ENCODE measurements around the gene ATP2A2. TPM values are rescaled to one million over a fixed set of nuclear protein-coding genes. Genes with fewer than 3 reads are reported as not detected.

The ATP2A2 gene
- total and polyA plus RNA-seq, 2 experiments from 2014 or later: 47.2 to 225 TPM

DNA sequence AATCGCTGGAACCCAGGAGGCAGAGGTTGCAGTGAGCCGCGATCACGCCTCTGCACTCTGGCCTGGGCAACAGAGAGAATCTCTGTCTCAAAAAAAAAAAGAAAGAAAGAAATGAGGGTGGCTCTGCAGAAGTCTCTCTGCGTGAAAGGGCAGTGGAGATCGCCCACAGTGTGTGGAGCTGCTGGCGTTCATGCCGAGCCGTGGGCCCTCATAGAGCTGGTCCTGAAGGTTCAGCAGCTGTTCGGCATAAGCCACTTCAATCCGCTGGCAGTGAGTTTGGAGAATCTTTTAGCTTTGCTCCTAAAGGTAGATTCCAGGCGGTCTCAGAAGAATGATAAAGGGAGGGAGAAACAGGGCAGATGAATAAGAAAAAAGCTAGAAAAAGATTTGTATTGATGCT lies 36.7 kb upstream of the ATP2A2 start:
- Histone ChIP-seq H3K4me3 (no peak overlapping the region), H3K4me2 (peak overlapping the region; percentile 58), H3K4me1 (ENCODE audit: insufficient read depth) (peaks cover 5% of the 10 kb centered on the region; the same call in 1 of the 2 replicates), H3F3A (replicated peaks; ENCODE audit: low read depth) (peaks cover 4% of the 10 kb centered on the region; the same call in 1 of the 2 replicates), H2AFZ (no peak overlapping the region), H4K20me1 (replicated peaks; ENCODE audit: insufficient read depth) (no peaks in the 10 kb centered on the region), H3K79me2 (replicated peaks; ENCODE audit: insufficient read depth) (no peaks in the 10 kb centered on the region), H3K36me3 (ENCODE audit: insufficient read depth) (no peaks in the 10 kb centered on the region), H3K27me3 (ENCODE audit: insufficient read depth) (no peaks in the 10 kb centered on the region), H3K9me2 (ENCODE audit: insufficient read depth) (0 out of 2 replicates have a peak, but pooled peaks cover 3% of the 10 kb centered on the region), H3K27ac (ENCODE audit: low read depth) (peak overlapping the region; percentile 60; the same call in 1 of the 2 replicates)
- no peak overlapping the region for H3K4me3 Mint-ChIP-seq
- no peak overlapping the region for H3K27ac Mint-ChIP-seq
- H3K9me3 Mint-ChIP-seq: no peaks in the 10 kb centered on the region
- no peak for DNase-seq (ENCODE audit: low spot score)
- H3K27me3 Mint-ChIP-seq (ENCODE audit: insufficient read depth, low read depth, poor library complexity): peaks cover 15% of the 10 kb centered on the region
- ATAC-seq: no peak
- no peaks in the 10 kb centered on the region for H3K36me3 Mint-ChIP-seq (ENCODE audit: low read depth)
- H3K4me1 Mint-ChIP-seq: peaks cover 25% of the 10 kb centered on the region
- TF ChIP-seq, protein P1, sequence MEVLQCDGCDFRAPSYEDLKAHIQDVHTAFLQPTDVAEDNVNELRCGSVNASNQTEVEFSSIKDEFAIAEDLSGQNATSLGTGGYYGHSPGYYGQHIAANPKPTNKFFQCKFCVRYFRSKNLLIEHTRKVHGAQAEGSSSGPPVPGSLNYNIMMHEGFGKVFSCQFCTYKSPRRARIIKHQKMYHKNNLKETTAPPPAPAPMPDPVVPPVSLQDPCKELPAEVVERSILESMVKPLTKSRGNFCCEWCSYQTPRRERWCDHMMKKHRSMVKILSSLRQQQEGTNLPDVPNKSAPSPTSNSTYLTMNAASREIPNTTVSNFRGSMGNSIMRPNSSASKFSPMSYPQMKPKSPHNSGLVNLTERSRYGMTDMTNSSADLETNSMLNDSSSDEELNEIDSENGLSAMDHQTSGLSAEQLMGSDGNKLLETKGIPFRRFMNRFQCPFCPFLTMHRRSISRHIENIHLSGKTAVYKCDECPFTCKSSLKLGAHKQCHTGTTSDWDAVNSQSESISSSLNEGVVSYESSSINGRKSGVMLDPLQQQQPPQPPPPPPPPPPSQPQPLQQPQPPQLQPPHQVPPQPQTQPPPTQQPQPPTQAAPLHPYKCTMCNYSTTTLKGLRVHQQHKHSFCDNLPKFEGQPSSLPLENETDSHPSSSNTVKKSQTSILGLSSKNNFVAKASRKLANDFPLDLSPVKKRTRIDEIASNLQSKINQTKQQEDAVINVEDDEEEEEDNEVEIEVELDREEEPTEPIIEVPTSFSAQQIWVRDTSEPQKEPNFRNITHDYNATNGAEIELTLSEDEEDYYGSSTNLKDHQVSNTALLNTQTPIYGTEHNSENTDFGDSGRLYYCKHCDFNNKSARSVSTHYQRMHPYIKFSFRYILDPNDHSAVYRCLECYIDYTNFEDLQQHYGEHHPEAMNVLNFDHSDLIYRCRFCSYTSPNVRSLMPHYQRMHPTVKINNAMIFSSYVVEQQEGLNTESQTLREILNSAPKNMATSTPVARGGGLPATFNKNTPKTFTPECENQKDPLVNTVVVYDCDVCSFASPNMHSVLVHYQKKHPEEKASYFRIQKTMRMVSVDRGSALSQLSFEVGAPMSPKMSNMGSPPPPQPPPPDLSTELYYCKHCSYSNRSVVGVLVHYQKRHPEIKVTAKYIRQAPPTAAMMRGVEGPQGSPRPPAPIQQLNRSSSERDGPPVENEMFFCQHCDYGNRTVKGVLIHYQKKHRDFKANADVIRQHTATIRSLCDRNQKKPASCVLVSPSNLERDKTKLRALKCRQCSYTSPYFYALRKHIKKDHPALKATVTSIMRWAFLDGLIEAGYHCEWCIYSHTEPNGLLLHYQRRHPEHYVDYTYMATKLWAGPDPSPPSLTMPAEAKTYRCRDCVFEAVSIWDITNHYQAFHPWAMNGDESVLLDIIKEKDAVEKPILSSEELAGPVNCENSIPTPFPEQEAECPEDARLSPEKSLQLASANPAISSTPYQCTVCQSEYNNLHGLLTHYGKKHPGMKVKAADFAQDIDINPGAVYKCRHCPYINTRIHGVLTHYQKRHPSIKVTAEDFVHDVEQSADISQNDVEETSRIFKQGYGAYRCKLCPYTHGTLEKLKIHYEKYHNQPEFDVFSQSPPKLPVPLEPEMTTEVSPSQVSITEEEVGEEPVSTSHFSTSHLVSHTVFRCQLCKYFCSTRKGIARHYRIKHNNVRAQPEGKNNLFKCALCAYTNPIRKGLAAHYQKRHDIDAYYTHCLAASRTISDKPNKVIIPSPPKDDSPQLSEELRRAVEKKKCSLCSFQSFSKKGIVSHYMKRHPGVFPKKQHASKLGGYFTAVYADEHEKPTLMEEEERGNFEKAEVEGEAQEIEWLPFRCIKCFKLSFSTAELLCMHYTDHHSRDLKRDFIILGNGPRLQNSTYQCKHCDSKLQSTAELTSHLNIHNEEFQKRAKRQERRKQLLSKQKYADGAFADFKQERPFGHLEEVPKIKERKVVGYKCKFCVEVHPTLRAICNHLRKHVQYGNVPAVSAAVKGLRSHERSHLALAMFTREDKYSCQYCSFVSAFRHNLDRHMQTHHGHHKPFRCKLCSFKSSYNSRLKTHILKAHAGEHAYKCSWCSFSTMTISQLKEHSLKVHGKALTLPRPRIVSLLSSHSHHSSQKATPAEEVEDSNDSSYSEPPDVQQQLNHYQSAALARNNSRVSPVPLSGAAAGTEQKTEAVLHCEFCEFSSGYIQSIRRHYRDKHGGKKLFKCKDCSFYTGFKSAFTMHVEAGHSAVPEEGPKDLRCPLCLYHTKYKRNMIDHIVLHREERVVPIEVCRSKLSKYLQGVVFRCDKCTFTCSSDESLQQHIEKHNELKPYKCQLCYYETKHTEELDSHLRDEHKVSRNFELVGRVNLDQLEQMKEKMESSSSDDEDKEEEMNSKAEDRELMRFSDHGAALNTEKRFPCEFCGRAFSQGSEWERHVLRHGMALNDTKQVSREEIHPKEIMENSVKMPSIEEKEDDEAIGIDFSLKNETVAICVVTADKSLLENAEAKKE (CRISPR knock-in tag; IDR thresholded peaks at IDR 0.05): no peak
- TF ChIP-seq EZH2phosphoT487 (IDR thresholded peaks at IDR 0.05; ENCODE audit: unreplicated experiment): no peak
- no peak for TF ChIP-seq ZNF331 (CRISPR knock-in tag; IDR thresholded peaks at IDR 0.05; ENCODE audit: low read depth)
- no peak for TF ChIP-seq NANOG (IDR thresholded peaks at IDR 0.05; ENCODE audit: borderline replicate concordance)
- TF ChIP-seq, protein P2, sequence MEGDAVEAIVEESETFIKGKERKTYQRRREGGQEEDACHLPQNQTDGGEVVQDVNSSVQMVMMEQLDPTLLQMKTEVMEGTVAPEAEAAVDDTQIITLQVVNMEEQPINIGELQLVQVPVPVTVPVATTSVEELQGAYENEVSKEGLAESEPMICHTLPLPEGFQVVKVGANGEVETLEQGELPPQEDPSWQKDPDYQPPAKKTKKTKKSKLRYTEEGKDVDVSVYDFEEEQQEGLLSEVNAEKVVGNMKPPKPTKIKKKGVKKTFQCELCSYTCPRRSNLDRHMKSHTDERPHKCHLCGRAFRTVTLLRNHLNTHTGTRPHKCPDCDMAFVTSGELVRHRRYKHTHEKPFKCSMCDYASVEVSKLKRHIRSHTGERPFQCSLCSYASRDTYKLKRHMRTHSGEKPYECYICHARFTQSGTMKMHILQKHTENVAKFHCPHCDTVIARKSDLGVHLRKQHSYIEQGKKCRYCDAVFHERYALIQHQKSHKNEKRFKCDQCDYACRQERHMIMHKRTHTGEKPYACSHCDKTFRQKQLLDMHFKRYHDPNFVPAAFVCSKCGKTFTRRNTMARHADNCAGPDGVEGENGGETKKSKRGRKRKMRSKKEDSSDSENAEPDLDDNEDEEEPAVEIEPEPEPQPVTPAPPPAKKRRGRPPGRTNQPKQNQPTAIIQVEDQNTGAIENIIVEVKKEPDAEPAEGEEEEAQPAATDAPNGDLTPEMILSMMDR (conservative IDR thresholded peaks at IDR 0.05; ENCODE audit: low read depth in 2 of 2): no peak
- TF ChIP-seq CREB1 (CRISPR knock-in tag; IDR thresholded peaks at IDR 0.05; ENCODE audit: low read depth): no peak
- no peak for TF ChIP-seq STAT1 (IDR thresholded peaks at IDR 0.05; ENCODE audit: unreplicated experiment)
- TF ChIP-seq, protein P3, sequence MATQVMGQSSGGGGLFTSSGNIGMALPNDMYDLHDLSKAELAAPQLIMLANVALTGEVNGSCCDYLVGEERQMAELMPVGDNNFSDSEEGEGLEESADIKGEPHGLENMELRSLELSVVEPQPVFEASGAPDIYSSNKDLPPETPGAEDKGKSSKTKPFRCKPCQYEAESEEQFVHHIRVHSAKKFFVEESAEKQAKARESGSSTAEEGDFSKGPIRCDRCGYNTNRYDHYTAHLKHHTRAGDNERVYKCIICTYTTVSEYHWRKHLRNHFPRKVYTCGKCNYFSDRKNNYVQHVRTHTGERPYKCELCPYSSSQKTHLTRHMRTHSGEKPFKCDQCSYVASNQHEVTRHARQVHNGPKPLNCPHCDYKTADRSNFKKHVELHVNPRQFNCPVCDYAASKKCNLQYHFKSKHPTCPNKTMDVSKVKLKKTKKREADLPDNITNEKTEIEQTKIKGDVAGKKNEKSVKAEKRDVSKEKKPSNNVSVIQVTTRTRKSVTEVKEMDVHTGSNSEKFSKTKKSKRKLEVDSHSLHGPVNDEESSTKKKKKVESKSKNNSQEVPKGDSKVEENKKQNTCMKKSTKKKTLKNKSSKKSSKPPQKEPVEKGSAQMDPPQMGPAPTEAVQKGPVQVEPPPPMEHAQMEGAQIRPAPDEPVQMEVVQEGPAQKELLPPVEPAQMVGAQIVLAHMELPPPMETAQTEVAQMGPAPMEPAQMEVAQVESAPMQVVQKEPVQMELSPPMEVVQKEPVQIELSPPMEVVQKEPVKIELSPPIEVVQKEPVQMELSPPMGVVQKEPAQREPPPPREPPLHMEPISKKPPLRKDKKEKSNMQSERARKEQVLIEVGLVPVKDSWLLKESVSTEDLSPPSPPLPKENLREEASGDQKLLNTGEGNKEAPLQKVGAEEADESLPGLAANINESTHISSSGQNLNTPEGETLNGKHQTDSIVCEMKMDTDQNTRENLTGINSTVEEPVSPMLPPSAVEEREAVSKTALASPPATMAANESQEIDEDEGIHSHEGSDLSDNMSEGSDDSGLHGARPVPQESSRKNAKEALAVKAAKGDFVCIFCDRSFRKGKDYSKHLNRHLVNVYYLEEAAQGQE (IDR thresholded peaks at IDR 0.05; ENCODE audit: unreplicated experiment): no peak
- TF ChIP-seq EZH2 (IDR thresholded peaks at IDR 0.05; ENCODE audit: low read depth, unreplicated experiment): no peak
- TF ChIP-seq JUNB (IDR thresholded peaks at IDR 0.05; ENCODE audit: unreplicated experiment): no peak
- TF ChIP-seq ZNF114 (CRISPR knock-in tag; IDR thresholded peaks at IDR 0.05): no peak
- TF ChIP-seq, protein P4, sequence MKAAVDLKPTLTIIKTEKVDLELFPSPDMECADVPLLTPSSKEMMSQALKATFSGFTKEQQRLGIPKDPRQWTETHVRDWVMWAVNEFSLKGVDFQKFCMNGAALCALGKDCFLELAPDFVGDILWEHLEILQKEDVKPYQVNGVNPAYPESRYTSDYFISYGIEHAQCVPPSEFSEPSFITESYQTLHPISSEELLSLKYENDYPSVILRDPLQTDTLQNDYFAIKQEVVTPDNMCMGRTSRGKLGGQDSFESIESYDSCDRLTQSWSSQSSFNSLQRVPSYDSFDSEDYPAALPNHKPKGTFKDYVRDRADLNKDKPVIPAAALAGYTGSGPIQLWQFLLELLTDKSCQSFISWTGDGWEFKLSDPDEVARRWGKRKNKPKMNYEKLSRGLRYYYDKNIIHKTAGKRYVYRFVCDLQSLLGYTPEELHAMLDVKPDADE (IDR thresholded peaks at IDR 0.05): no peak
- TF ChIP-seq POLR2AphosphoS5 (IDR thresholded peaks at IDR 0.05; ENCODE audit: low read depth): no peak
